Retinal pigment epithelial cell (primary cell): ENCODE measurements around the gene FRMD4A.

ENCODE experiments used
- DNase-seq: peaks from one replicate; pipeline ENCODE4 v3.0.0-alpha.2; 2010; ENCODE audit warnings: low read depth
- H3K4me3 ChIP-seq: 2 replicates; pipeline ENCODE4 v1.5.1; 2011; ENCODE audit warnings: mild to moderate bottlenecking, low read length, control low read depth, moderate library complexity
- CTCF ChIP-seq: conservative IDR thresholded peaks from 2 replicates; pipeline ENCODE4 v1.5.1; 2011; ENCODE audit warnings: low read depth, low read length, control low read depth, inconsistent platforms

FRMD4A gene

GRCh38 chr10:13659887-13660550 lies 670.7 kb downstream of the FRMD4A start:
- TF ChIP-seq CTCF: peak; percentile 87
- no peak for DNase-seq

GRCh38 chr10:13658871-13659685 lies 671.6 kb downstream of the FRMD4A start:
- no peak overlapping the region for H3K4me3 ChIP-seq
- no peak for TF ChIP-seq CTCF
- DNase-seq: no peak

More at GRCh38 chr10:13659887-13660550, 670.7 kb downstream of the FRMD4A start:
- H3K4me3 ChIP-seq: no peak overlapping the region

DNA sequence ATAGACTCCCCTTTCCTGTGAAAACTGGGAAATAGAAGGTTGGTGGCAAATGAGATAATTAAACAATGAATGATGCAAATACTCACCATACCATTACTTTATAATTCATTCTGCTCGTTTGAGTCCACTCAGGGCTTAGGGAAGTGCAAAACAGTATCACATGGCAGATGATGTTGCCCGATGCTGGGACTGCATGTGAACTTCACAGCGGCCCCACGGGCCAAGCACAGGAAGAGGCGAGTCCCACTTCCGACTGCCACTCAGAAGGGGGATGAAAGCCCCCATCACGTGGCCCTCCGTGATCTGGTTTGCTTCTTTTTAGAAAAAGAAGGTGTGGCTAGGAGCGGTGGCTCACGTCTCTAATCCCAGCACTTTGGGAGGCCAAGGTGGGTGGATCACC lies 672.5 kb downstream of the FRMD4A start:
- no peak for DNase-seq
- TF ChIP-seq CTCF: no peak
- H3K4me3 ChIP-seq: no peak overlapping the region

GRCh38 chr10:13657101-13657680 lies 673.5 kb downstream of the FRMD4A start:
- TF ChIP-seq CTCF: no peak
- no peak overlapping the region for H3K4me3 ChIP-seq
- no peak for DNase-seq

DNA sequence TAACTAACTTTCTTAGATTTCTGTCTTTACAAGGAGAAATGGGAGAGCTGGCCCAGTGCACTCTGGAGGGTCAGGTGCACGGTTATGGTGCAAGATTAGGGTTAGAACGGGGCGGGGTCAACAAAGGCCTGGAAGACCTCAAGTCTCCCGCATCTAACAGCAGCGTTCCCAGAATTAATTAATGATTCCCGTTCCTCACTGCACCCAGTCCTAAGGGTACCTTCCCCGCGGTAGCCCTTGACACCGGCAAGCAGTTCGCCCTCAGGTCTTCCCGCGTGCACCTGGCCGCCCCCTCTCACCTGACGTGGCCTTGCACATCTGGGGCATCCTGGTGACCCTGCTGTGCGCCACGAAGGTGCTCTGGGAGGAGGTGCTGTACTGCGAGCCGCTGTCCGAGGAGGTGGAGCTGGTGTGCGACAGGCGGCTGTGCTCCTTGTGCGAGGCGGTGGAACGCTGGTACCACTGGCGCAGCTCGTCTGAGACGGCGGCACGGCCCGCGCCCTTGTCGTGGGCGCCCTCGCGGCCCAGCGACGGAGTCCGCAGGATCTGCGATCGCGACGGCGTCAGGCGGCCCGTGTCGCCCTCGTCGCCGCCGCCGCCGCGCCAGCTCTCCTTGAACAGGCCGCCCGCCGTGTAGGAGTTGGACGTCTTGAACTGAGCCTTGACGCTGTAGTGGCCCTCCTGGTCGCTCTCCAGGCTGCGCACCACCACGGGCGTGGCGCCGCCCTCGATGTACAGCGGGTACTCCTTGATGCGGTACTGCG lies 674.2 kb downstream of the FRMD4A start:
- DNase-seq: no peak
- no peak for TF ChIP-seq CTCF
- no peak overlapping the region for H3K4me3 ChIP-seq

DNA sequence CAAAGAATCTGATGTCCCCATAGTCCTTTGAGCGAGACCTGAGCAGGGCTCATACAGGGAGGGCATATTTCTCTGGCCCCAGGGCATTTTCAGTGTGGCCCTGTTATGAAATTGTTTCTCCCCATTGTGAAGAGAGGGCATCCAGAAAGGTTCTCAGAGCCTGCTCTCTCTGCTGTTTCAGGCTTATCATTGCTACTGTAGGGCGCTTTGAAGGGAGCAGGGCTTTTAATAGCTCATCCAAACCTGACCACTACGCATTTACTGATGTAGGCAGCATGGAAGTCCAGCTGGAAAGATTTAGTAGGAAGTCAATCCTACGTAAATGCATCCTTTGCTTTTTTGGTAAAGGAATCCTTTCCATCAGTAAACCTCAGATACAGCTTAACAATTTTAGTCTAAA lies 675.9 kb downstream of the FRMD4A start:
- no peak for TF ChIP-seq CTCF
- DNase-seq: no peak
- H3K4me3 ChIP-seq: no peak overlapping the region
